Measurements from ENCODE around the gene ICAM2. TPM values are rescaled to one million over a fixed set of nuclear protein-coding genes. Genes with fewer than 3 reads are reported as not detected.
A peak's percentile ranks its signal among the peaks of the same experiment; 100 is the strongest.

ICAM2 gene
- total and polyA plus RNA-seq, 2 donors (not counting 1 experiment from before 2014, with no cell fraction given), result 48.7 to 149 TPM

DNA sequence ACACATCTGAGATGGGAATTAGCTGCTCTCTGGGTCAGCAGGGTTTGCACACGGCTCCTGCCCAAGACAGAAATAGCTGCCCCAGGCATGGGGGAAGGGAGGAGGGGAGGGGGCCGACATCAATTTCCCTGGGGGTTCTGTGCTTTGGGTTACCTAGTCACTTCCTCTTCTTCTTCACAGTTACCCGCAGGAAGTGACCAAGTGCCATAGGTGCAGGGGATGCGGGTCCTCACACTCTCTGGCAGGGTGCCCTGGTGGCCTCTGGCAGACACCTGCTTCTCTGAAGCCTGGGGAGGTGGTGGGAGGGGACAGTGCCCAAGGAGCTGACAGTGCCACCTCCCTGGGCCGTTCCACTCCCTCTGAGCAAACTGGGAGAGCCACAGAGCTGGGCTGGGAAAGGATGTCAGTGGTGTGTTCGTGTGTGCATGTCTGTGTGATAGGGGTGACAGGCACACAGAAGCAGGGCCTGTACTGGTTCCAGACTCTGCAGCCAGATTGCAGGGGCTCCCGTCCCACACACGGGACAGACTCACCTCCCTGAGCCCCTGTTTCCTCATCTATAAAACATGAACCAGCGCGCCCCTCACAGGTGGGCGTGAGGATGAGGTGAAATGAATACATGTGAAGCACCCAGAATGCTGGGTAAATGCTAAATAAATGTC is 65.9 kb downstream of the ICAM2 start:
- POLR2A ChIA-PET, result interaction anchor here (0.6 to 1.3 kb wide), 7 partner anchors 17 to 446 kb away, joined by 3 to 7 read pairs (median 5); partner anchors contain the start of gene ERN1
- no peaks in the 10 kb centered on the region for H4K20me1 ChIP-seq (ENCODE audit: control insufficient read depth, insufficient read depth, low read length, poor library complexity, severe bottlenecking)
- Mint-ChIP-seq H3K27ac (peak overlapping the region; percentile 96), H3K27me3 (no peaks in the 10 kb centered on the region), H3K4me1 (peaks cover 30% of the 10 kb centered on the region), H3K4me3 (peak overlapping the region; percentile 81), H3K9me3 (ENCODE audit: insufficient read depth) (no peaks in the 10 kb centered on the region)
- no peak for TF ChIP-seq EZH2 (IDR thresholded peaks at IDR 0.05; ENCODE audit: borderline replicate concordance, insufficient read depth, low read depth, low read length, poor library complexity, severe bottlenecking)
- TF ChIP-seq, protein P1, sequence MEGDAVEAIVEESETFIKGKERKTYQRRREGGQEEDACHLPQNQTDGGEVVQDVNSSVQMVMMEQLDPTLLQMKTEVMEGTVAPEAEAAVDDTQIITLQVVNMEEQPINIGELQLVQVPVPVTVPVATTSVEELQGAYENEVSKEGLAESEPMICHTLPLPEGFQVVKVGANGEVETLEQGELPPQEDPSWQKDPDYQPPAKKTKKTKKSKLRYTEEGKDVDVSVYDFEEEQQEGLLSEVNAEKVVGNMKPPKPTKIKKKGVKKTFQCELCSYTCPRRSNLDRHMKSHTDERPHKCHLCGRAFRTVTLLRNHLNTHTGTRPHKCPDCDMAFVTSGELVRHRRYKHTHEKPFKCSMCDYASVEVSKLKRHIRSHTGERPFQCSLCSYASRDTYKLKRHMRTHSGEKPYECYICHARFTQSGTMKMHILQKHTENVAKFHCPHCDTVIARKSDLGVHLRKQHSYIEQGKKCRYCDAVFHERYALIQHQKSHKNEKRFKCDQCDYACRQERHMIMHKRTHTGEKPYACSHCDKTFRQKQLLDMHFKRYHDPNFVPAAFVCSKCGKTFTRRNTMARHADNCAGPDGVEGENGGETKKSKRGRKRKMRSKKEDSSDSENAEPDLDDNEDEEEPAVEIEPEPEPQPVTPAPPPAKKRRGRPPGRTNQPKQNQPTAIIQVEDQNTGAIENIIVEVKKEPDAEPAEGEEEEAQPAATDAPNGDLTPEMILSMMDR (IDR thresholded peaks at IDR 0.05), result no peak
- H2AFZ ChIP-seq (ENCODE audit: insufficient read depth, low read depth, low read length, poor library complexity, severe bottlenecking), result peak overlapping the region; percentile 47
- H3K79me2 ChIP-seq (ENCODE audit: control insufficient read depth, insufficient read depth, low read length), result peaks cover 3% of the 10 kb centered on the region
- peaks cover 36 to 58% of the 10 kb centered on the region in 2 donors for H3K4me1 ChIP-seq (ENCODE audit: control insufficient read depth in 2 of 2, insufficient read depth in 2 of 2, low read length in 2 of 2)
- DNase-seq (peak; percentile 81), ATAC-seq (ENCODE audit: low read depth) (peak; percentile 87)
- H3K4me2 ChIP-seq (replicated peaks; ENCODE audit: low read depth, low read length, poor library complexity, severe bottlenecking), result peak overlapping the region; percentile 73
- CTCF ChIA-PET, result interaction anchor here (1.1 to 14.6 kb wide), 12 partner anchors 8 to 179 kb away, joined by 3 to 504 read pairs (median 14); partner anchors contain the start of genes CD79B, CSHL1, GH1 and ICAM2
- peak overlapping the region in 1 of 5 experiments; percentile 15 for H3K4me3 ChIP-seq (ENCODE audit: control extremely low read depth in 1 of 5, extremely low read depth in 1 of 5, insufficient read depth in 1 of 5, low read depth in 2 of 5, low read length in 4 of 5)
- H3K9me3 ChIP-seq (ENCODE audit: control extremely low read depth in 1 of 3, control insufficient read depth in 2 of 3, insufficient read depth in 1 of 3, low read length in 2 of 3), result no peaks in the 10 kb centered on the region
- intact Hi-C loops (cut with micrococcal nuclease), result loop anchor here (1.0 to 5.0 kb wide), 2 partner anchors 71 to 178 kb away; partner anchors contain the start of gene ERN1
- 0% methylated on average over 5 of the region's 11 CpGs for WGBS (ENCODE audit: insufficient coverage)
- H3K27ac ChIP-seq (ENCODE audit: low read length in 2 of 2), result peak overlapping the region; percentile 79 to 82
- H3K9ac ChIP-seq (ENCODE audit: low read length), result peak overlapping the region; percentile 8
- H3K36me3 ChIP-seq (replicated peaks in 1 of 2; ENCODE audit: control extremely low read depth in 1 of 2, control insufficient read depth in 1 of 2, extremely low read depth in 1 of 2, insufficient read depth in 2 of 2, low read length in 1 of 2), result no peaks in the 10 kb centered on the region
- no peaks in the 10 kb centered on the region for H3K27me3 ChIP-seq (replicated peaks in 1 of 4; ENCODE audit: control extremely low read depth in 1 of 4, control insufficient read depth in 3 of 4, insufficient read depth in 4 of 4, low read length in 3 of 4)

Other genes with a start within 250 kb of the ICAM2 start
- 36.2 and 39.7 TPM in 2 replicates for gene CCDC47, start 247.0 kb downstream of the ICAM2 start, total RNA-seq
- 7.4 and 12.9 TPM in 2 replicates for gene CCDC47, start 247.0 kb downstream of the ICAM2 start, polyA plus RNA-seq
- 170 and 181 TPM in 2 replicates for gene DDX42, start 246.5 kb downstream of the ICAM2 start, total RNA-seq
- 61.6 and 118 TPM in 2 replicates for gene DDX42, start 246.5 kb downstream of the ICAM2 start, polyA plus RNA-seq
- 84.7 and 87.1 TPM in 2 replicates for gene PSMC5, start 193.2 kb downstream of the ICAM2 start, total RNA-seq
- 104 and 113 TPM in 2 replicates for gene PSMC5, start 193.2 kb downstream of the ICAM2 start, polyA plus RNA-seq
- gene FTSJ3, start 193.0 kb downstream of the ICAM2 start, total RNA-seq, result 75.9 and 78.2 TPM in 2 replicates
- 26.5 and 35.1 TPM in 2 replicates for gene FTSJ3, start 193.0 kb downstream of the ICAM2 start, polyA plus RNA-seq
- gene SMARCD2, start 177.9 kb downstream of the ICAM2 start, total RNA-seq, result 124 and 125 TPM in 2 replicates
- gene SMARCD2, start 177.9 kb downstream of the ICAM2 start, polyA plus RNA-seq, result 56.9 and 60.6 TPM in 2 replicates
- not detected in 2 replicates for gene CSH2, start 147.0 kb downstream of the ICAM2 start, total RNA-seq
- not detected in 2 replicates for gene CSH2, start 147.0 kb downstream of the ICAM2 start, polyA plus RNA-seq
- not detected in 2 replicates for gene GH2, start 138.7 kb downstream of the ICAM2 start, total RNA-seq
- gene GH2, start 138.7 kb downstream of the ICAM2 start, polyA plus RNA-seq, result not detected in 2 replicates
- gene CSH1, start 124.1 kb downstream of the ICAM2 start, total RNA-seq, result not detected in 2 replicates
- gene CSH1, start 124.1 kb downstream of the ICAM2 start, polyA plus RNA-seq, result not detected in 2 replicates
- gene CSHL1, start 109.4 kb downstream of the ICAM2 start, total RNA-seq, result not detected in 2 replicates
- gene CSHL1, start 109.4 kb downstream of the ICAM2 start, polyA plus RNA-seq, result not detected in 2 replicates
- 1.7 and 2.7 TPM in 2 replicates for gene GH1, start 101.8 kb downstream of the ICAM2 start, total RNA-seq
- gene GH1, start 101.8 kb downstream of the ICAM2 start, polyA plus RNA-seq, result 2.3 and 3.5 TPM in 2 replicates
- 891 and 915 TPM in 2 replicates for gene CD79B, start 88.3 kb downstream of the ICAM2 start, total RNA-seq
- gene CD79B, start 88.3 kb downstream of the ICAM2 start, polyA plus RNA-seq, result 675 and 1,100 TPM in 2 replicates
- 1.1 TPM in 2 replicates for gene SCN4A, start 47.7 kb downstream of the ICAM2 start, total RNA-seq
- gene SCN4A, start 47.7 kb downstream of the ICAM2 start, polyA plus RNA-seq, result 1.4 and 2.2 TPM in 2 replicates
- gene PRR29, start 22.3 kb downstream of the ICAM2 start, total RNA-seq, result not detected in 2 replicates
- gene PRR29, start 22.3 kb downstream of the ICAM2 start, polyA plus RNA-seq, result 0.03 and 0.07 TPM in 2 replicates
- 19.4 and 24.7 TPM in 2 replicates for gene ERN1, start 109.5 kb upstream of the ICAM2 start, total RNA-seq
- gene ERN1, start 109.5 kb upstream of the ICAM2 start, polyA plus RNA-seq, result 7.0 and 8.8 TPM in 2 replicates
- gene TEX2, start 242.6 kb upstream of the ICAM2 start, total RNA-seq, result 6.9 and 7.6 TPM in 2 replicates
- 3.3 and 4.0 TPM in 2 replicates for gene TEX2, start 242.6 kb upstream of the ICAM2 start, polyA plus RNA-seq